GM19239 (cell line): ENCODE data around the gene CENPX.
"Not testable (repeated sequence)": the region's sequence is repeated elsewhere in the genome, so short reads cannot be mapped to it uniquely, and the experiment has no call there.

Source experiments
- DNase-seq: peaks from one replicate; pipeline ENCODE4 v3.0.0; 2011; ENCODE audit warnings: low spot score; ENCODE audit not compliant: insufficient read length
- FAIRE-seq: peaks from 2 replicates; lab custom pipeline; 2011; peaks lifted over from hg19 to GRCh38; lab: Jason Lieb, UNC

The CENPX gene

GRCh38 chr17:81986606-81987005 is 36.1 kb downstream of the CENPX start:
- FAIRE-seq, result no peak
- no peak for DNase-seq

GRCh38 chr17:81984773-81985410 is 37.8 kb downstream of the CENPX start:
- FAIRE-seq, result no peak

GRCh38 chr17:81983639-81984373 is 38.9 kb downstream of the CENPX start:
- FAIRE-seq (no peak), DNase-seq (no peak)

More at GRCh38 chr17:81984773-81985410, 37.8 kb downstream of the CENPX start:
- DNase-seq, result no peak

GRCh38 chr17:81983011-81983638 is 39.6 kb downstream of the CENPX start:
- FAIRE-seq (no peak), DNase-seq (no peak)

- not testable (repeated sequence) for FAIRE-seq, DNase-seq
Measured at GRCh38 chr17:81981511-81981910, 41.2 kb downstream of the CENPX start.

- FAIRE-seq (no peak), DNase-seq (no peak)
Measured at GRCh38 chr17:81980707-81981343, 41.9 kb downstream of the CENPX start.

GRCh38 chr17:81980122-81980521 is 42.6 kb downstream of the CENPX start:
- FAIRE-seq (no peak), DNase-seq (no peak)

- FAIRE-seq, result no peak
Measured at GRCh38 chr17:81978524-81979298, 44.0 kb downstream of the CENPX start.

GRCh38 chr17:81977211-81977808 is 45.4 kb downstream of the CENPX start, which contains the start of gene ASPSCR1:
Gene ASPSCR1, plus strand, starts transcription at chr17:81977629. Its CDS starts 18 bp downstream, at chr17:81977647.
- DNase-seq (peak; percentile 90), FAIRE-seq (peak; percentile 80)

More at GRCh38 chr17:81978524-81979298, 44.0 kb downstream of the CENPX start:
- no peak for DNase-seq

- no peak for FAIRE-seq
- no peak for DNase-seq
Measured at GRCh38 chr17:81976332-81977210, 46.1 kb downstream of the CENPX start.

- DNase-seq (no peak), FAIRE-seq (no peak)
Measured at GRCh38 chr17:81973432-81973831, 49.2 kb downstream of the CENPX start.

- DNase-seq, result no peak
- FAIRE-seq, result no peak
Measured at GRCh38 chr17:81968850-81969812, 53.5 kb downstream of the CENPX start.
